SHP77 treated with DMSO at 0.1 percent for 48 hours (cell line): ENCODE results near the gene SRA1.

ENCODE experiments used
- DNase-seq: peaks from one replicate; lab custom pipeline; 2025; lab: John Stamatoyannopoulos, UW

The SRA1 gene

DNA sequence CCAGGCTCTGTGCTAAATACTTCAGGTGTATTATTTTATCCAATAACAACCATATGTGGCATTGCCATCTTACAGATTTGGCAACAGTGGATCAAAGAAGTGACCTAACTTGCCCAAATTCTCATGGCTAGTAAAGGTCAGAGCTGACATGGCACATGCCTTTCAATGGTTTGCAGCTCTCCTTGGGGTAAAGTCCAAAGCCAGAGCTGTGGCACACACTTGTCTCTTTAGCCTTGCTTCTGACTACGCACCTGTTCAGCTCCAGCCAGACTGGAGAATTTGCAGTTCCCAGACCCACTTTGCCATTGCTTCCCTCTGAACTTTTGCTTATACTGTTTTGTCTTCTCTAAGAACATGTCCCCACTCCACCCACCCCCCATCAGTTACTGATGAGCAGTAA lies 13.2 kb upstream of the SRA1 start:
- no peak for DNase-seq

DNA sequence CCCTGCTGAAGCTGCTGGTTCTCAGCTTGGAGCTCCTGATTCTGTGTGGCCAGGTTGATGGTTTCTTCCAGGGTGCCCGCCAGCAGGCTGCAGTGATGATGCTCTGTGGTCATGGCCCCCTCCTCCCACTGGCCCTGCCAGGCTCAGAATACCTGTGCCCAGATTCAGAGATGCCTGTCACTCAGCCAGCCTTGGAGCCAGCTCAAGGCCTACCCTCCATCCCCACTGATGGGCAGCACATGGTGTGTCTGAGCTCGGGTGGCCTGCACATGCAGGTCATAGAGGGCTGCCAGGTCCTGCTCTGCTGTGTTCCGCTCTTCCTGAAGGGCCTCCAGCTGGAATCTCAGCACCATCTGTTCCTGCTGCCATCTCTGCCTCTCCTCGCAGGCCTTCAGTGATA lies 12.8 kb upstream of the SRA1 start:
- DNase-seq: no peak

DNA sequence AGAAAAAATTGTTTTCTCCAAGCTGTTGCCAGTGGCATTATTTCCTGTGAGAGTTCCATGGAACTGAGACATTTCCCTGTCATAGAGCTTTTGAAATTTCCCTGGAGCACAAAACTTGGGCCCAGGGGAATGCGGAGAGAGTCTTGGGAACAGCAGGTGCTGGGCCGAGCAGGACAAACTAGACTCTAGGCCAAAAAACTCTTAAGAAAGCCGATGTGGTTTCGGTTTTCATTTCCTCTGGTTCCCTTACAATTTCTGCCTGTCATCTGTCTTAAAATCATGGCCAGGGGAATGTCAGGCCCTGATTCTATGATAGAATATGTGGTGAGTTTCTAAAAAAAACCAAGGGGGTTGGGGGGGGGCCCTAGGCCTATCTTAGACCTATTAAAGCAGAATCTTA lies 11.9 kb upstream of the SRA1 start:
- no peak for DNase-seq

DNA sequence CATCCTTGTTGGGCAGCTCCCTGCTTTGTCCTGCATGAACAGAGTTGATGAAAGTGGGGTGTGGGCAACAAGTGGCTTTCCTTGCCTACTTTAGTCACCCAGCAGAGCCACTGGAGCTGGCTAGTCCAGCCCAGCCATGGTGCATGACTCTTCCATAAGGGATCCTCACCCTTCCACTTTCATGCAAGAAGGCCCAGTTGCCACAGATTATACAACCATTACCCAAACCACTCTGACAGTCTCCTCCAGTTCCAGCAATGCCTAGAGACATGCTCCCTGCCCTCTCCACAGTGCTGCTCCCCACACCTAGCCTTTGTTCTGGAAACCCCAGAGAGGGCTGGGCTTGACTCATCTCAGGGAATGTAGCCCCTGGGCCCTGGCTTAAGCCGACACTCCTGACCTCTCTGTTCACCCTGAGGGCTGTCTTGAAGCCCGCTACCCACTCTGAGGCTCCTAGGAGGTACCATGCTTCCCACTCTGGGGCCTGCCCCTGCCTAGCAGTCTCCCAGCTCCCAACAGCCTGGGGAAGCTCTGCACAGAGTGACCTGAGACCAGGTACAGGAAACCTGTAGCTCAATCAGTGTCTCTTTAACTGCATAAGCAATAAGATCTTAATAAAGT lies 11.3 kb upstream of the SRA1 start:
- DNase-seq: no peak

DNA sequence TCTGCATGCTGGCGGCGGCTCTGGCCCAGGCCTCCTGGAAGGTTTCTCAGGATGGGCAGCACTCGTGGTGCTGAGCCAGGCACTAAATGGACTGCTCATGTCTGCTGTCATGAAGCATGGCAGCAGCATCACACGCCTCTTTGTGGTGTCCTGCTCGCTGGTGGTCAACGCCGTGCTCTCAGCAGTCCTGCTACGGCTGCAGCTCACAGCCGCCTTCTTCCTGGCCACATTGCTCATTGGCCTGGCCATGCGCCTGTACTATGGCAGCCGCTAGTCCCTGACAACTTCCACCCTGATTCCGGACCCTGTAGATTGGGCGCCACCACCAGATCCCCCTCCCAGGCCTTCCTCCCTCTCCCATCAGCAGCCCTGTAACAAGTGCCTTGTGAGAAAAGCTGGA lies 10.6 kb upstream of the SRA1 start:
- no peak for DNase-seq

DNA sequence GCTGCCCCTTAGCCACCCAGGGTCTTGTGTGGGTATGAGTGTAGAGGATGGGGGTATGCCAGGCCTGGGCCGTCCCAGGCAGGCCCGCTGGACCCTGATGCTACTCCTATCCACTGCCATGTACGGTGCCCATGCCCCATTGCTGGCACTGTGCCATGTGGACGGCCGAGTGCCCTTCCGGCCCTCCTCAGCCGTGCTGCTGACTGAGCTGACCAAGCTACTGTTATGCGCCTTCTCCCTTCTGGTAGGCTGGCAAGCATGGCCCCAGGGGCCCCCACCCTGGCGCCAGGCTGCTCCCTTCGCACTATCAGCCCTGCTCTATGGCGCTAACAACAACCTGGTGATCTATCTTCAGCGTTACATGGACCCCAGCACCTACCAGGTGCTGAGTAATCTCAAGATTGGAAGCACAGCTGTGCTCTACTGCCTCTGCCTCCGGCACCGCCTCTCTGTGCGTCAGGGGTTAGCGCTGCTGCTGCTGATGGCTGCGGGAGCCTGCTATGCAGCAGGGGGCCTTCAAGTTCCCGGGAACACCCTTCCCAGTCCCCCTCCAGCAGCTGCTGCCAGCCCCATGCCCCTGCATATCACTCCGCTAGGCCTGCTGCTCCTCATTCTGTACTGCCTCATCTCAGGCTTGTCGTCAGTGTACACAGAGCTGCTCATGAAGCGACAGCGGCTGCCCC lies 10.0 kb upstream of the SRA1 start:
- DNase-seq: no peak

DNA sequence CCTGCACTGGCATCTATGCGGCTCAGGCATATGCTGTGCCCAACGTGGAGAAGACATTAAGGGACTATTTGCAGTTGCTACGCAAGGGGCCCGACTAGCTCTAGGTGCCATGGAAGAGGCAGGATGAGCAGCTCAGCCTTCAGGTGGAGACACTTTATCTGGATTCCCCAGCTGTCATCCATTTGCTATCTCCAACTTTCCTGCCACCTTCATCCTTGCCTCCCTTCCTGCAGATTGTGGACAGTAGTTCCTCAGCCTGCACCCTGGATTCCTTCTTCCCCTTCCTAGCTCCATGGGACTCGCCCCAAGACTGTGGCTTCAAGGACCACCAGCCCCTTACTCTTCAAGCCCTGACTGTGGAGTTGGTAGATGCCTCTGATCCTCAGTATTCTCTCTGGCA lies 9.4 kb upstream of the SRA1 start:
- DNase-seq: no peak

DNA sequence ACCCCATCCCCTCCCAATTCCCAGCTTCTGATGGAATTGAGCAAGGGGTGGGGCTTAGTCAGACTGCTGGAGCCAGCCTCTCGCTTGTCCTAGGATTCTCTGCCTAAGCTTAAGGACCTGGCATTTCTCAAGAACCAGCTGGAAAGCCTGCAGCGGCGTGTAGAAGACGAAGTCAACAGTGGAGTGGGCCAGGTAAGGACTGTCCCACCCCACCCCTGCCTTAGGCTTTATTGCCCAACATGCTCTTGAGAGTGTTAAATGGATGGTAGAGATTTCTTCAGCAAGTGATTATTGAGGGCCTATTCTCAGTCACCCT lies 8.5 kb upstream of the SRA1 start:
- no peak for DNase-seq

DNA sequence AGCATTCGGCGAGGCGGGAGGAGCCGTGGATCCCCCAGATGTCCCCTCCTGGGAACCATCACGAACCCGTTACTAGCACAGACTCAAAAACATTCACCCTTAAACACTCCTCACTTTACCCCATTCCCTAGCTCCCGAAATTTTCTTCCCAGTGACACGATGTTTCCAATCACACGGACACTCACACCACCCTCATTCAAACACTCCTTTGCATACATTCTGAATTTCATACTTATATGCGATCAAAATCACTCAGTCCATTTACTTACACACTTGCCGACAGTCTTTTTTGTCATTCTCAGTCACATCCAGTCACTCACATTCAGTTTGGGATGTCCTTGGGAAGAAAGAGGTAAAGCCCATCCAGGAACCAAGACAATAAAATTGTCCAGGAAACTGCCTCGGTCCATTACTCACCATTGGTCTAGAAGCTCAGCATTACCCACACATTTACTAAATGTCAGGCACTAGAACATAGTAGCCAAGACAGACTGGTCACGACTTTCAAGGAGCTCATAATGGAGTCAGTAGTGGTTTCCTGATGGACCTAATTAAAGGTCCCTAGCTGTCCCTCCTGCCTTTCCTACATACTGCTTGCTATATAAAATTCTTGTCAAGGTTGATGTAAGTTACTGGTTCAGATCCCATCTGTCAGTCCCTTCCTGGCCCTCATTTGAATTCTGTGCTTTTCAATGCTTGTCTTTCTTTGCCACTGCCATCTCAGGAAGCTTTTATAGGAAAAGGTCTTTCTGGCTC lies 7.9 kb upstream of the SRA1 start:
- DNase-seq: no peak

DNA sequence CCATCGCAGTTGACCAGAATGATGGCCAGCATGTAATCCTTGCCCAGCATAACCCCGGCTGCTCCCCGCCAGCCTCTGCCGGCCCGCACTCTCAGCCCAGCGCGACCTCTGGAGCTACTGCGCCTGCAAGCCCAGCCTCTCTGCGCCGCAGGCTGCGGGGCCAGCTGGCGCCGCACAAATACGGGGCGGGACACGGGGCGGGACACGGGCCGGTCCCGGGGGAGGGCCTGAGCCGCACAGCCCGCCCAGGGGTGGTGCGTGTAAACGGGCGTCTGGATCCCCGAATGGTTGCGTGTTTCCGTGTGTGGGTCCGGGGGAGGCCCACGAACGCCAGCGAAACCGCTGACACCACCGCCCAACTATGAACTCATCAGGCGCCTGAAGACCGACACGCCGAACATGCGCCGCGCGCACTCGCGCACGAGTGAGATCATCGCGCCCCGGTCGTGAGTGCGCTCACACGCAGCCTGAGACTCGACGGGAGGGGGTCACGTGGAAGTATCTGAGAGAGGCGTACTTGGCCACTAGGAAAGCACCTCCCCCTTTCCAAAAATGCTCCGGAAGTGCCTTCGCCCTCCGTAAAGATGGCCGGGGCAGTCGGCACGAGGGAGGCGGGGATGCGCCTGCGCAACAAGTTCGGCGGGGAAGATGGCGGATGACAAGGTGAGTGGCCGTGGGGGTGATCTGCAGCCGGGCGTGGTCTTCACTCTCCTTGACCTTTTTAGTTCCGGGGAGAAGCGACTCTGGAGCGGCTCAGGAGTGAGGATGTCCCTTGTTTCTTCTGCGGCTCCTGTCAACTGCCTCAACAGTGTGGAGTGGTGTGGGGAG lies 7.1 kb upstream of the SRA1 start, which contains the start of the genes APBB3 and SLC35A4:
Gene APBB3, minus strand, starts transcription at position 403 of the 828 bp plus-strand sequence. Its CDS starts 353 bp downstream, at position 50.
Gene SLC35A4, plus strand, starts transcription at position 633 of the 828 bp plus-strand sequence. CDS start 2,342 bp downstream, outside the sequence.
- peak; percentile 98 for DNase-seq

DNA sequence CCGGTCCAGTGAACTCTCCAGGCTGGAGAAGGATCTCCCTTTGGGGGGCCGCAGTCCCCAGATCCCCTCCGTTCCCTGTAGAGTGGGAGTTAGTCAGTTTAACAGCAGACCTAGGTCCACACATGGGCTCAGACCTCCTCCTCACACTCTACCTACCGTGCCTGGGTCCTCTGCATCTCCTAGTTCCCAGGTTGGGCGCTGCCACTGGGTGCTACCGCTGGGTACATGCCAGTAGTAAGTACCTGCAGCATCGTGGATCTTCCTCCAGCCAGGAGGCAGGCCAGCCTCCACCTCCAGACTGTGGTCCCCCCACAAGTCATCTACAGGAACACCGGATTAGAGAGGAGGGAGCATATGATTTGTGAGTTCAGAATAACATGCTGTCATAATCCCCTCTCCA lies 6.3 kb upstream of the SRA1 start:
- DNase-seq: no peak

DNA sequence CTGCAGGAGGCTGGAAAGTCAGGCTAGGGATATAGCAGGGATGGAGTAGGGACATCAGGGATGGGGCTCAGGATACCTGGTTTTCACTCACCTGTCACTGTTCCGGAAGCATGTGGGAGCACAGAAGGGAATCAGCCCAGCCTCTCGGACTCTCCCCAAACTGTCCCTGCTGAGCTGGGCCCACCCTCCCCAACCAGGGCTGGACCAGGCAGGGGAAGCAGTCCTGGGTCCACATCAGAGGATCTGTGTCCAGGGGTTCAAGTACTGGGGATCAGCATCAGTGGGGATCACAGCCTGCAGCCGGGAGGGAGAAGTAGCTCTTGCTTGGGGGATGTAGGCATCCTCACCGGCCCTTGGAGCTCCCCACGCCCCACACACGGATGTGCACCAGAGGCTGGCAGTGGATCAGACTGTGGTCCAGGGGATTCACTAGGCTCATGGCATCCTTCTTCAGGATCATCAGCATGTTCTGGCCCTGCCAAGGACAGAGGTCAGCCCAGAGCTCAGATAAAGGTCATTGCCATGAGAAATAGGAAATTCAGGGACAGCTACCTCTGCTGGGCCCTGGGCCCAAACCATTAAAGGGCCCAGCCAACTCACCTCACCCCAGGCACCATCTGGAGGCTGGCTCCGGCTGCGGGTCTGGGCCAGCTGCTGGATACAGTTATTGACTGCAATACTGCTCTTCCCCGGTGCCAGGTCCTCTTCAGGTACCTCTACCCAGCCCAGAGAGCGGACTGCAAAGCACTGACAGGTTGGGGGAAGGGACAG lies 4.7 kb upstream of the SRA1 start:
- no peak for DNase-seq

DNA sequence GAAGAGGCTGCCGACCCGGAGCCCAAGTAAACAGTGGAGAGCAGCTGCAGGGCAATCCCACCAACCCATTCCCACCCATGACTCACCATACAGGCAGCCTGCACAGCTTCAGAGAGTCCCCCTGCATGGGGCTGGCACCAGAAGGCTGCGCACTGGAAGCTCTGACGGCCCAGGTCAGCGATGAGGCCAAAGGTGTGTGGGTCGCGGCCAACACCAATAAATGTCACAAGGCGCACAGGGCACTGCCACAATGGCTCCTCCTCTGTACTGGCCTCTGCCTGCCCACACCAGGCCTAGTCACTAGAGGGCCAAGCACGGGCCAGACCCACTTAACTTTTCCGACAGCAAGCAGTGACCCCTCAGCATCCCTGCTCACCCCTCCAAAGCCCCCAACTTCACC lies 3.0 kb upstream of the SRA1 start:
- DNase-seq: no peak

DNA sequence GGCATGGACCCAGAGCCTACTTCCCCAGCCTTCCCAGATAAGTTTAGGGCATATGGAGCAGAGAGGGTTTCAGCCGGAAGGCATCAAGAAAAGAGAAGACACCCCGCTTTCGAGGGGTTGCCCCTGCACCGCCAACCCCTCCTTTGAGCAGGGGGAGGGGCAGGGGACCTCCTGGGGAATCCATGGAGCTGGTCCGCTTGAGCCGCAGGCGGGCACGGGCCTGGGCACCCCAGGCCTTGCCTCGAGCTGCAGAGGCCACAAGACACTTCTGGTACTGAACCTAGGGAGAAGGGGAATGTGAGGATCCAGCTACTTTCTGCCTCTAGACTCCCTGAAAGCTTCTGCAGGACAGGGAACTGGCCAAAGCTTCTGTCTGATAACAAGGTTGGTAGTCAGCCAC lies 1.3 kb upstream of the SRA1 start:
- no peak for DNase-seq

DNA sequence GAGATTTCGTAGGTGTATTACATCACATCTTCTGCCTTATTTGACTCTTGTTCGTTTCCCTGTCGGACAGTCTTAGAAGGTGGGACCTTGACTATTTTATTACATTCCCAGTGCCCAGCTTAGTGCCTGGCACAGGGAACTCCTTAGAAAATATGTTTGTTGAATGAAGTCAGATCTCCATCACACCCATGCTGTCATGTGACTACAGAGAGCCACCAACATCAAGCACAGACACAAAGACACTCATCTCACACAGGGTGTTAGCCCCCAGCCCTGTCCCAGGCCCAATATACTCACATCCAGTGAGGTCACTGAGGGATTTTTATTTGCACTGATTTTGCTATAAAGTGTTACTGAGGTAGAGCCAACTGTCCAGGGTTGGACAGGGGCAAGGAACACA lies 692 bp upstream of the SRA1 start:
- no peak for DNase-seq

DNA sequence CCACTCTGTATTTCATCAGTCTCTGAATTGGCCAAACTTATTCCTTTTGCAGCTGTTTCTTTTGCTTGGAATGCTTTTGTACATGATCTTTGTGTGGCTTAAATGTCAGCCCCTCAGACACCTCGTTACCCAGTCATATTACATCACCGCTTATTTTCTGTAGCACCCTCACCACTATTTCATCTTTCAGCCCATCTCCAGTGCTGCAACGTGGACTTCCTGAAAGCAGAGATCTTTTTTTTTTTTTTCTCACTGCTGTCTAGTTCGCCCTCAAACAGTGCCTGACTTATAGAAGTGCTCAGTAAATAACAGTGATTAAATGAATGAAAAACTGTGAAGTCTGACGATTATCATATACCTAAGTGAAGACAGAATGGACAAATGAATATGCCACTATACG lies 835 bp downstream of the SRA1 start:
- DNase-seq: no peak

DNA sequence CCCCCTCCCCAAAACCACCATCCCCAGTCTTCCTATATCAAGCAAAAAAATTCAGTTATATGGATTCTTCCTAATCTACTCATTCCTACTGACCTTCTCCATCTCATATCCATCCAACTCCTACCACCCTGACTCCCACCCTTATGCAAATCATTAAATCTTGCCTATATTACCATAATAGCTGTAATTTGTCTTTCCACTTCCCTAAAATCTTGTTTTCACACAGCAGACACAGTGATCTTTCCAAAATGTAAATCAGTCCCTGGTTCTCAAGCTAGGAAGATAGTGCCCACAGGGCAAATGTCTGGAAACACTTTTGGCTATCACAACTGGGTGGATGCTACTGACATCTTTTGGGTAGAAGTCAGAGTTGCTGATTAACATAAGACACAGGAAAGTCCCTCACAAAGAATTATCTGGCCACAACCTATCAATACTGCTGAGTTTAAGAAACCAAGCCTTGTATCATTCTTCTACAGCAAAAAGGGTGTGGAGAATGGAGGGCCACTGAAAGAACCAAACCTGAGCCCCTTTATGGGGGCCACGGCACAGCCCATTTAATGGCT lies 1.4 kb downstream of the SRA1 start:
- DNase-seq: no peak

DNA sequence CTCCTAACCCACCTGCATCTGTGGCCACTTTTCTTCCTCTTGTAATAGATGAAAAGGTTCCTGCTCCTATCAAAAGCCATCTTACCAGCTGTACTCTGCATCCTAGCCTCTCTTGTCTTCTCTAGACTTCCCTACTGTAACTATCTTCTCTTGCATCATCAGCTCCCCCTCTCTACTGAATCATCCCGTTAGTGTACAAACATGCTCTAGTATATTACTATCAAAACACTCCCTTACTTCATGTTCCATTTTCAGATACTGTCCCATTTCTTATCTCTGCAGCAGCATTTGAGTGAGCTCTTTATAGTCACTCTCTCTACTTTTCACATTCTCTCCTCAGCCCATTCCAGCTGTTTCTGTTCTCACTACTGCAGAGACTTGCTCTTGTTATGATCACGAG lies 2.8 kb downstream of the SRA1 start:
- no peak for DNase-seq

DNA sequence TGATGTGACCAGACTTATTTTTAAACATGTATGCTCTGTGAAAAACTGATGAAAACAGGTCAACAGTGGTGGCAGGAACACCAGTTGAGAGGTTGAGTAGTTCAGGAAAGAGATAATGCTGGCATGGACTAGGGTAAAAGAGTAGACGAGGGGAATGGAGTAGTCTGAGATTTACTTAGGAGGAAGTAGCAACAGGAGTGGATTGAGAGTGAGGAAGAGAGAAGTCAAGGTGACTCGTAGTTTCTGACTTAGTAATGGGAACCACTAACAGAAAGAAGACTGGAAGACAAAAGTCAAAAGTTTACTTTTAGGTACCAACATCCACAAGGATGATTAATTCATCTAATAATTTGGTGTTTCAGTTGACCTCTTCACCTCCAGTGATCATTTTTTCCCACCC lies 3.6 kb downstream of the SRA1 start:
- DNase-seq: no peak

DNA sequence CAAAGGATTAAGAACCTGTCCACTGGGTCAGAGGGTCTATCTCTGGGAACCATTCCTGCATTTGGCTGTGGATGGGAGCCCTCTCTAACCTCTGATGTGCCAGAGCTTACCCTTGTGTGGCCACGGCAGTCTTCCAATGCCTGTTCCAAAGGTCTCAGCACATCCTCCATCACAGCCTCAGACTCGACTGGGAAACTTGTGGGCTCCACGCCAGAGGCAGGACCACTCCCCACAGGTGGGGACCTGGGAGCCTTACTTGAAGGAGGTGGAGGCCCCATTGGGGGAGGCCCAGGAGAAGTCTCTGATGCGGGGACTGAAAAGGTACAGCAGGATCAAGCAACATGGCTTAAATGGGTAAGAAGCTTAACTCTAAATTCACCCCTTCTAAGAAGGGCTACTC lies 5.4 kb downstream of the SRA1 start:
- no peak for DNase-seq
